GM21360 (cell line): ENCODE results near the gene ADORA1.

Experiments
- ATAC-seq: cut with Tn5 transposase; IDR thresholded peaks from one replicate; pipeline ENCODE4 v1.9.1; 2021; ENCODE audit warnings: mild to moderate bottlenecking, moderate library complexity; ENCODE audit not compliant: unreplicated experiment

ADORA1 gene

GRCh38 chr1:203127666-203128430 lies at the start of gene ADORA1:
TSS of gene ADORA1 (plus strand) at chr1:203127726. CDS start at chr1:203128842, 1,116 bp downstream.
- ATAC-seq, result no peak

DNA sequence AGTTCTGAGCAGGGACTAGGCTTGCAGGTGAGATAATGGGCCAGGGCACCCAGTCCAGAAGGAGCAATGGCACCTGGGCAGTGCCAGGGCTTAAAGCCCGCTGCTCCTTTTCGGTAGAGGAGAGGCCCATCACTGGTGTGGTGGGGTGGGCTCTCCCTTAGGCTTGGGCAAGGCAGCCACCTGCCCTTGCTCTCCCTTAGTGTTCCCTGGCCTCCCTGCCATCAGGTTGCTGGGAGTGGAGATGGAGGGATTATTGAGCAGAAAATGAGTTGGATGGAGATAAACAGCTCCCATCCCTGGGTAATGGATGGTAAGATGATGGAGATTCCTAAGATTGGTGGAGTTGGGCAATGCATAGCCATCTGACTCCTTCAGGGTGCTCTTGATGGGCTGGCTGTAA lies 49.6 kb upstream of the ADORA1 start:
- ATAC-seq, result no peak

DNA sequence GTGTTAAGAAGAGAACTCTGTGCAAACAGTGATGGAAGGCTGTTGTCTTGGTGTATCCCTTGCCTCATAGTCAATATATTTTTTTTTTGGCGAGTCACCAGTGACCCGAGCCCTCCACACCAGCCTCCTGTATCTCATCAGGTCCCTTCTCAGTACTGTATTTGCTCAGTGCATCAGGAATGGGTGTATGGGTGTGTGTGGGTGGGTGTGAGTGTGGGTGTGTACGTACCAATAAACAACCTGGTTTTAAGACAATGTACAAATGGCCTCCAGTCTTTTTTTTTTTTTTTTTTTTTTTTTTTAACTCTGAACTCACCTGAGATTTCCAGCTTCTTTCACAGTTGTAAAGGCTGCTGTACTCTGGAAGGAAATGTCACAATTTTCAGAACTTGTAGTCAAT lies 49.0 kb upstream of the ADORA1 start:
- ATAC-seq, result no peak

DNA sequence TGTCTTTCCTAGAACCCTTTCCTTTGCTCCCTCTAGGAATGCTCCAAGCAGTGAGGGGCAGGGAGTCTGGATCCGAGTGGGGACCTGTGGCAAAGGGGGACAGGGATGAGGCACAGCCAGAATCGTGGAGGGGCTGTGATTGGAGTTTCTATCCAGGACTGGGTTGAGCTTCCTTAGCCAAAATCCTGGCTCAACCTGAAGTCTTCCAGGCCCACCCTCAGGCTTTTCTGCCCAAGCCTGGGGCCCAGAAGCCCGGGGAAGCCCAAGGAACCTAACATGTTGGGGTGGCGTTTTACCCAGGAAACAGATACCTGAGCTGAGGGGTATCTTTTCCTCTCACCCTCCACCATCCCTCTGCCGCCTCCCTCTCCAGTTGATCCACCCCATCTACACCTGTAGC lies 47.1 kb upstream of the ADORA1 start:
- no peak for ATAC-seq

GRCh38 chr1:203081465-203082230 lies 45.9 kb upstream of the ADORA1 start:
- ATAC-seq, result no peak

GRCh38 chr1:203082231-203082505 lies 45.4 kb upstream of the ADORA1 start:
- ATAC-seq, result no peak

- no peak for ATAC-seq
Measured at GRCh38 chr1:203082571-203083462, 44.7 kb upstream of the ADORA1 start.

DNA sequence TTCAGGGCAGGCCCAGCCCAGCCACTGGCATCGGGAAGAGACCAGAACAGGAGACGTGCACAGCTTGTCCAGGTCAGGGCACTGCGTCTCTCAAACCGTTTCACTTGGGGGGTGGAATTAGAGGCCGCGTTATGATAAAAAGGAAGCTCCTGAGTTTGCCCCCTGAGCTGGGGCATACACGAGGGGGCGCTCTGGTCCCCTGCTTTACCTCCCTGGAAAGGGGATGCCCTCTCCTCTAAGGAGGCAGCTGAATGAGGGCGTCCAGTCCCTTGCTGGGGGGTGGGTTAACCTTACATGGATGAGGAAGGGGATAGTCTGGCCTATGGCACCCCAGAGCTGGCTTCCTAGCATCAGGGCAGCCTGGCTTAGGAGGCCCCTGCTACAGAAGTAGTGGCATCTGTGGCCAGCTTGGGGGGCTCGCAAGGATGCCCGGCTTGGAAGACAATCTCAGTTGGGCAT lies 44.0 kb upstream of the ADORA1 start:
- ATAC-seq, result no peak

DNA sequence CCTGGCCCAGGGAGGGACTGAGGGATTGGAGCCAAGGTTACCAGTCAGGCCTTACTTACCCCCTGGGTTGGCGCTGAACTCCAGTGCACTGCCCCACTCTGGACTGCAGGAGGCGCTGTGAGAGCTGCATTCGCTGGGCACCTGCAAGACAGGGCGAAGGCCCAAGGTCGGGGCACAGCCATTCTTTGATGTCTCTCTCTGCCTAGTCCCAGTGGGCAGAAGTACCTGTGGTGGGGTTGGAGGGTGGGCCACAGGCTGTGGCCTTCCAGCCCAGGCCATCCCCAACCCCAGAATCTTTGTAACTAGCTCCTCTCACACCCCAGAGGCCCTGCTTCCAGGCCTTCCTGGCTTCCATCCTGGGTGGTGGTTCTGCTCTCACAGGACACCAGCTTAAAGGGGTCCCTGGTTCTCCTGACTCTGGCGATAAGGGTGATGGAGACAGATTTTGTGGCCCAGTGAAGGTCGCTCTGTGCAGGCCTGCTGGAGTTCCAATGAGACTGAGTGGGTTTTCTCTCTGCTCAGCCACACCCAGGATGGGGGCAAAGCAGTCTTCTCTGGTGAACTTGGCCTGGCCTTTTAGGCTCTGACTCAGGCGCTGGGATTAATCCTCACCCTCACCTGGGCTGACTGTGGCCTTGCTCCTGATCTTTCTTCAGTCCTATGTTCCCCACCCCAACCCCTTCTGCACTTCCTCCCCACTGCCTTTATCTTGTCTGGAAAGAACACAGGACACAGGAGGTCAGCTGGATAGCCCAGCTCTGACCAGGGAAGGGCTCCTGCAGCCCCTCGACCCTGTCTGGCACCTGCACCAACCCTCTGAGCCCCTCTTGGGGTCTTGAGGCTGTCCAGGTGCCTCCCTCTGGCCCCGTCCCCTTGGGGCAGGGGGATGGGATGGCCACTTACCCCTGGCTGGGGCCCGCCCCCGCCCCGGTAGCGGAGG lies 42.7 kb upstream of the ADORA1 start:
- ATAC-seq, result no peak

DNA sequence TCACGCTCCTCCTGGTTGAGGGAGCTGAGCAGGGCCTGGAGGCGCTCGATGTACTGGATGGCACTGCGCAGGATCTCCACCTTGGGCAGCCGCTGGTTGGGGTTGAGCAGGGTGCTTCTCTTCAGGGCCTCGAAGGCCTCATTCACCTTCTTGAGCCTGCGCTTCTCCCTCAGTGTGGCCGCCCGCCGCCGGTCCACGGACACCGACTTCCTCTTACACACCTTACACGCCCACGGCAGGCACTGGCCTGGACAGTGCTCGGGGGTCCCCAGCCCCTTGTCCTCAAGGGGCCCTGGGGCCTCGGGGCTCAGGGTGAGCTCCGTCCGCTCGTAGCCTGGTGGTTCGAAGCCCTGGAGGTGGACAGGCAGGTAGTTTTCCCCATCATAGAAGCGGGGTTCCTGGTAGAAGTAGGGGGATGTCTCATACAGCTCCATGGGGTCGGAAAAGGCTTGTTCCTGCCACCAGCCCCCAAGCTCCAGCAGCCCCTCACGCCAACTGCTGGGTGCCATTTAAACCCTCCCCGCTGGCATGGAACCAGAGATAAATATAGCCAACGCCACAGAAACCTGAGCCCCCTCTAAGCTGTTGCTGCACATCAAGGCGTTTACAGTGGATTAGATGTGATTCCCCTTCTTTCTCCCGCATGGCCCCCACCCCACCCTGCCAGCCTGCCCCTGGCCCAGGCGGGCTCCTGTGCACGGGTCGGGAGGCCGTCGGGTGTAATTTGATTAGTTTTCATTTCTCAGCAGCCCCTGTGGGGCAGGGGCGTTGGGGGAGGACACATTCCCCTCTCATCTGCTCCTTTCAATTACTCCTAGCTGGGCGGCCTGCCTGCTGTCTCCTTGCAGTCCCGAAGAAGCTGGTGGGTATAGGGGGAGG lies 41.8 kb upstream of the ADORA1 start, which contains the start of gene MYOG:
Gene MYOG, minus strand, starts transcription at position 485 of the 879 bp plus-strand sequence. Its CDS starts 51 bp downstream, at position 434.
- no peak for ATAC-seq

DNA sequence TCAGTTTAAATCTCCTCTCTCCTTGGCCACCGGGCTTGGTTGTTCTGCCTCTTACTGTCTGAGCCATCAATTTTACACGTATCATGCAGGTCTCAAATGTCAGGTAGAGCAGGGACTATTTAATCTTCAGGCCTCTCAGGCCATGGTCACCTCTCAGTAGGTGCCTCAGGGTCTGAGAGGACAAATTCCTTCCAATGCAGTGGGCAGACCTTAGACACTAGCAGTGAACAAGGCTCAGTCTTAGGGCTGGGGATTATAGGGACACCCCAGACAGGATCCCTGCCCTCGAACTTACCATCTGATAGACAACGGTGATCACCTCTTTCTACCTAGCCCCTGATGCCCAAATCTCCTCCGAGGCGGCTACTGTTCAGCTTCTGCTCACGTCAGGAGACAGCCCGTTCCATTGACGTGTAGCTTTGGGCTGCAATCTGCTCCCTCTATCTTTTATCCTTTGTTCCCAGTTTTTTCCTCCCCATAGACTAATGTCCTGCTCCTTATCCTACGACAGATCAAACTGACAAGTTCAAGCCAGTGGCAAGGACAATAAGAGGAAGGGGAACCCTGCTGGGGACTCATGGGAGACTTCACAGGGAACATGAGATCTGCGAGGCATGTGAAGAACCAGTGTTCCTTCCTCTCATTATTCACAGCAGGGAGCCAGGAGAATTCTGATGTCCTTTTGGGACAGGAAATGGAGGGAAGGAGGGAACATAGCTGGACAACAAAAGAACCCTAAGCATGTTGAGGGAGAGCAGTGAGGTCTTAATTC lies 40.3 kb upstream of the ADORA1 start:
- no peak for ATAC-seq

GRCh38 chr1:203088441-203088840 lies 39.1 kb upstream of the ADORA1 start:
- no peak for ATAC-seq

DNA sequence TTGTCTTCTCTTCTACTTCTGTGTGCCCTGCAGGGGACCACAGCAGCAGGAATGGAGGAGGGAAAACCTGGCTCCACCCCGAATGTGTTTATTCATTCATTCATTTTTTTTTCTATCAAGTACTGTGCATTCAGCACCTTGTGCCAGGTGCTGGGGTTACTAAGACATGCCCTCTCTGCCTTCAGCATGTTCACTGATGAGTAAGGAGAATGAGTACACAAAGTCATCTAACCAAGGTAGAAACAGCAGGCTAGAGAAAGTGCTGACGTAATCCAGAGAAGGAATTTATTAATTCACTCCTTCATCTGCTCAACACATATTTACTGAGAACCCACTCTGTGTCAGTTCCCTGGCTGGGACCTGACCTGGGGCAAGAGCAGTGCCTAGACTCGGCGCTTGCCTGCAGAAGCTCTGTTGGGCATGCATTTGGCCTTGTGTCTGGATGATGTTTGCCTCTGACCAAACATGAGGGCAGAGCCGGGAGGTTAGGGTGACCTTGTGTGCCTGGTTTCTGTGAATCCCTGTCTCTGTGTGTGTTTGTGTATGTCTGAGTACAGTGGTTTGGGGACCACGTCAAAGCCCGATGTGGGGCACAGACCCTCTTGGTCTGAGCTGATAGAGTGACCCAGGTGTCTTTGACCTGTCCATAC lies 38.4 kb upstream of the ADORA1 start:
- no peak for ATAC-seq

DNA sequence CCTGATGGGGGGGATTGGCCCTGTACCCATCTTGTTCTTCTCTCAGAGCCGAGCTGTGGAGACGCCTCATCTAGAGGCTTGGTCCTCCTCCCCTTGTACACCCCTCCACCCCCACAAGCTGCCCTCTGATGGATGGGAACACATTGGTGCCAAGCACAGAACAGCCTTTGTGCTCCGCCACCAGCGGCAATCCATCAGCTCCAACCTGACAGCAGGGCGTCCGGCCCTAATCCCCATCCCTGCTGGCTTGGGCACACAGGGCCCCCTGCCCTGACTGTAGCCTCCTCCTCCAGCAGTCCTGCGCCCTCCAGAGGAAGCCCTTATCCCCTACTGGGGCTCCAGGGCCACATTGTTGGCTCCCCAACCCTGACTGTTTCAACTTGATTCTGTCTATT lies 37.9 kb upstream of the ADORA1 start:
- ATAC-seq, result no peak

DNA sequence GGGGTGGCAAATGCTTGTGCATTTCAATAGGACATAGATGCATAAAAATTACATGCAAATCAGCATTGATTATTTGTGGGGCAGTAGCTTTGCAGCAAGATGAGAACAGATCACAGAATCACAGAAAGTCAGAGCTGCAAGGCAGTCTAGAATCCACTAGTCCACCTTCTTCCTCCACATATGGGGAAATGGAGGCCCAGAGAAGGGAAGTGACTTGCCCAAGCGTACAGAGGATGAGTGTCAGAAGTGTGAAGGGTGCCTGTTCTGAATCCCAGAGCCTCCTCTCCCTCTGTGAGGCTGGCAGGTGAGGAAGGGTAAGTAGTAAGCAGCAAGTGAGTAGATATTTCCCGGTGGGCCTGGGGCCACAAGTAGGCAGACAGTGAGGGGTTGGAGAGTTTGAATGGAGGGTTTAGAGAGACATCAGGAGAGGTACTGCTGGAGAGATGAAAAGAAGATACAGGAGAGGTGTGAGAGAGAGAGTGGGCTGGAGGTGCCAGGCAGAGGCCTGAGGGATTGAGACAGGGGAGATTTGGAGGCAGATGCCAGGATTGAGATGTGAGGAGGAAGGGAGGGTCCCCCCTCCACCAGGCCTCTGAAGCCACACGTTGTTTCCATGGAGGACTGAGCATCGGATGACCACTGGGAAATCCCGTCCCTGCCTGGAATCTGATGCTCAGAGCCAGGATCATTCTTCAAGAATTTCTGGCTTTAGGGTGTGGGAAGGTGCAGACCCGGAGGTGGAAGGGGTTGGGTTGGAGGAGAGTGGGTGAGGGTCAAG lies 36.9 kb upstream of the ADORA1 start:
- no peak for ATAC-seq

DNA sequence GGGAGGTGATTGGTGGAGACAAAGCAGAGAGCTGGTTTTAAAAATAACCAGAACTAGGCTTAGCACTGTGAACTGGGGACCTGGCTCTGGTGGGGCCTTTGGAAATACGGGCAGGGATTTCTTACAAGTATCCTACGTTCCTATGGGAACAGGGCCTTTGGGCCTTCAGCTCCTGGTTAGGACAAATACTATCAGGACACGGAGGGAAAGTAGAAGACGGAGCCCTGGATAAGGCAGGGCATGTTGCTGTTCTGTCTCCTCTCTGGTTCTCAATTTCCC lies 36.4 kb upstream of the ADORA1 start:
- ATAC-seq, result no peak

DNA sequence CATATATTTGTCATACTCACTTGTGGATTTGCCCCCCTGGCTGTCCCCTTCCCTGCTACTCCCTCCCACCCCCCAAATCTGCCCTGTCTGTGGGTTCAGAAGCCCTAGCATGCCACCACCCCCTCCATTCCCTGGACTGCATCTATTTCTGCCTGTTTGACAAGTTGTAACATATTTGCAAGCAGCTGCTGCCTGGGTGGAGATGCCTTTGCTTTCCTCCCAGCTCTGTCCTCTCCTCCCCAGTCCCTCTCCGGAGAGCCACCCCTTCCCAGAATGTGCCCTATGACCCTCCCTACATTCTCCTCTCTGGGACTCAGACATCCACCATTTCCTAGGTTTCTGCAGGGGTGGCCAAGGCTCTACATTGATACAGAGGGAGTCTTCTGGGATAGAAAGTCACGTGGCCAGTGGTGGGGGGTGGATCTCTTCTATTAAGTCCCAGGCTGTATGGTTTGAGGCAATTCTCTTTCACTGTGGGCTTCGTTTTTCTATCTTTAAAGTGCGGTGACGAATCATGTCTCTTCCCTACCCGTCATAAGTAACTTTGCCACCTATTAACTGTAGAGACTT lies 35.7 kb upstream of the ADORA1 start:
- ATAC-seq, result no peak
